ENCODE measurements around the gene AXIN1. TPM values are rescaled to one million over a fixed set of nuclear protein-coding genes. Genes with fewer than 3 reads are reported as not detected.

AXIN1 gene
- total RNA-seq, 1 experiment from 2014 or later, result 32.7 TPM

DNA sequence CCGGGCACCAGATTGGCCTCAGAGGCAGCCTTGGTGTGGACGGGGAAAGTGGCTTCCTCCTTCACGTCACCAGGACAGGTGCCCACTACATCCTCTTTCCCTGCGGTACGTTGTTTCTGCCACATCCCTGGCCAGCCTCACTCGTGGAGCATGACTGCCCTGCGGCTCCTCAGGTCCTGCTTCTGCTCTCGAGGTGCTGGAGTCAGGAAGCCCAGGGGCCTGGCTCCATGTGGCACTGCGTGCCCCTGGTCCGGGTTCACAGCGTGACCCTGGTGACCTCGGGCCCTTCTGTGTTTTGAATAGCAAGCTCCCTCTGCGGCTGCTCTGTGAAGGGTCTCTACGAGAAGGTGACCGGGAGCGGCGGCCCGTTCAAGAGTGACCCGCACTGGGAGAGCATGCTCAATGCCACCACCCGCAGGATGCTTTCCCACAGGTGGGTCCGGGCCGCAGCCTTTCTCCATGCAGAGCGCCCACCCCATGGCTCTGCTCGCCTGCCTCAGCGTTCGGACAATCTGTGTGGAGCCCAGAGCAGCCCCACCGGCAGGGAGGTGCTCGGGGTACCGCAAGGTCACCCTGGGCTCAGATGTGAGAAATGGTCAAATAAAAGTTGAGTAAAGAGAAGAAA, 90.3 kb downstream of the AXIN1 start:
- no TSS peak for BruUV-seq (replicated peaks)
- Histone ChIP-seq H3K27ac (ENCODE audit: low read depth, low read length, poor library complexity, severe bottlenecking) (no peak overlapping the region), H3K4me1 (ENCODE audit: insufficient read depth, low read length, poor library complexity, severe bottlenecking) (no peaks in the 10 kb centered on the region), H3K27me3 (replicated peaks; ENCODE audit: insufficient read depth, low read depth, low read length, poor library complexity) (no peaks in the 10 kb centered on the region), H3K9me3 (ENCODE audit: low read depth, low read length, poor library complexity, severe bottlenecking) (no peaks in the 10 kb centered on the region), H3K4me3 (ENCODE audit: low read depth, low read length, poor library complexity, severe bottlenecking) (no peak overlapping the region), H3K36me3 (ENCODE audit: insufficient read depth, low read length, poor library complexity, severe bottlenecking) (peaks cover 14% of the 10 kb centered on the region)
- intact Hi-C loops (cut with micrococcal nuclease; ENCODE audit: unreplicated experiment), result no loop called here
- DNase-seq (ENCODE audit: low spot score), result no peak
- CTCF ChIA-PET, result no interaction called here
- POLR2A ChIA-PET (ENCODE audit: low non-redundant PET), result no interaction called here
- TF ChIP-seq CTCF (conservative IDR thresholded peaks at IDR 0.05; ENCODE audit: low read depth, low read length), result no peak
- no peak for TF ChIP-seq EZH2 (IDR thresholded peaks at IDR 0.05; ENCODE audit: borderline replicate concordance, low read depth, low read length, poor library complexity, severe bottlenecking)

- peaks cover 14% of the 10 kb centered on the region for H3K36me3 ChIP-seq (ENCODE audit: insufficient read depth, low read length, poor library complexity, severe bottlenecking)
- H3K4me3 ChIP-seq (ENCODE audit: low read depth, low read length, poor library complexity, severe bottlenecking), result no peak overlapping the region
- ChIA-PET CTCF (no interaction called here), POLR2A (ENCODE audit: low non-redundant PET) (no interaction called here)
- intact Hi-C loops (cut with micrococcal nuclease; ENCODE audit: unreplicated experiment), result no loop called here
- TF ChIP-seq EZH2 (IDR thresholded peaks at IDR 0.05; ENCODE audit: borderline replicate concordance, low read depth, low read length, poor library complexity, severe bottlenecking), result no peak
- no peak for TF ChIP-seq CTCF (conservative IDR thresholded peaks at IDR 0.05; ENCODE audit: low read depth, low read length)
- H3K4me1 ChIP-seq (ENCODE audit: insufficient read depth, low read length, poor library complexity, severe bottlenecking), result no peaks in the 10 kb centered on the region
- no TSS peak for BruUV-seq (replicated peaks)
- DNase-seq (ENCODE audit: low spot score), result no peak
- H3K27me3 ChIP-seq (replicated peaks; ENCODE audit: insufficient read depth, low read depth, low read length, poor library complexity), result no peaks in the 10 kb centered on the region
- H3K27ac ChIP-seq (ENCODE audit: low read depth, low read length, poor library complexity, severe bottlenecking), result no peak overlapping the region
- no peaks in the 10 kb centered on the region for H3K9me3 ChIP-seq (ENCODE audit: low read depth, low read length, poor library complexity, severe bottlenecking)
Observed at GRCh38 chr16:261031-261691, 91.4 kb downstream of the AXIN1 start.

- CTCF ChIA-PET, result no interaction called here
- Histone ChIP-seq H3K27me3 (replicated peaks; ENCODE audit: insufficient read depth, low read depth, low read length, poor library complexity) (no peaks in the 10 kb centered on the region), H3K9me3 (ENCODE audit: low read depth, low read length, poor library complexity, severe bottlenecking) (no peaks in the 10 kb centered on the region), H3K4me3 (ENCODE audit: low read depth, low read length, poor library complexity, severe bottlenecking) (no peak overlapping the region), H3K4me1 (ENCODE audit: insufficient read depth, low read length, poor library complexity, severe bottlenecking) (no peaks in the 10 kb centered on the region), H3K36me3 (ENCODE audit: insufficient read depth, low read length, poor library complexity, severe bottlenecking) (peaks cover 14% of the 10 kb centered on the region), H3K27ac (ENCODE audit: low read depth, low read length, poor library complexity, severe bottlenecking) (no peak overlapping the region)
- POLR2A ChIA-PET (ENCODE audit: low non-redundant PET), result no interaction called here
- intact Hi-C loops (cut with micrococcal nuclease; ENCODE audit: unreplicated experiment), result no loop called here
- no peak for DNase-seq (ENCODE audit: low spot score)
- no TSS peak for BruUV-seq (replicated peaks)
- TF ChIP-seq CTCF (conservative IDR thresholded peaks at IDR 0.05; ENCODE audit: low read depth, low read length) (no peak), EZH2 (IDR thresholded peaks at IDR 0.05; ENCODE audit: borderline replicate concordance, low read depth, low read length, poor library complexity, severe bottlenecking) (no peak)
Observed at GRCh38 chr16:260326-260725, 92.2 kb downstream of the AXIN1 start.
